HEK293T (cell line): ENCODE results near the gene APOA4.

Experiments used
- CTCF ChIA-PET: fragments of 350-600 bp; formaldehyde crosslinking; extraction: SDS; loops from one replicate; lab custom pipeline; 2021; ENCODE audit warnings: antibody characterized with exemption, inconsistent platforms; lab: Yijun Ruan, JAX
- POLR2A ChIA-PET: fragments of 350-600 bp; formaldehyde crosslinking; extraction: SDS; loops from one replicate; lab custom pipeline; 2020; ENCODE audit warnings: antibody characterized with exemption, inconsistent platforms; lab: Yijun Ruan, JAX
- DNase-seq: peaks from one replicate; pipeline ENCODE4 v3.0.0; 2012; ENCODE audit warnings: mixed read lengths; ENCODE audit errors: extremely low spot score
- ARNT ChIP-seq: fragments of 450-650 bp; IDR thresholded peaks from 2 replicates; pipeline ENCODE4 v1.6.1; 2017; ENCODE audit warnings: mild to moderate bottlenecking
- BHLHE40 ChIP-seq: fragments of 450-650 bp; IDR thresholded peaks from 2 replicates; pipeline ENCODE4 v1.6.1; 2016; ENCODE audit warnings: mild to moderate bottlenecking, moderate library complexity, borderline replicate concordance
- CTBP1 ChIP-seq: fragments of 450-650 bp; IDR thresholded peaks from 2 replicates; pipeline ENCODE4 v1.6.1; 2016; ENCODE audit warnings: borderline replicate concordance
- ELF4 ChIP-seq: fragments of 450-650 bp; IDR thresholded peaks from 2 replicates; pipeline ENCODE4 v1.6.1; 2017; ENCODE audit warnings: antibody characterized with exemption
- FOXA1 ChIP-seq: fragments of 450-650 bp; IDR thresholded peaks from 2 replicates; pipeline ENCODE4 v1.6.1; 2016; ENCODE audit warnings: mild to moderate bottlenecking
- FOXK2 ChIP-seq: fragments of 450-650 bp; IDR thresholded peaks from 2 replicates; pipeline ENCODE4 v1.6.1; 2016; ENCODE audit warnings: mild to moderate bottlenecking
- FOXM1 ChIP-seq: fragments of 450-650 bp; IDR thresholded peaks from 2 replicates; pipeline ENCODE4 v1.6.1; 2017; ENCODE audit warnings: mild to moderate bottlenecking, borderline replicate concordance
- HDGF ChIP-seq: fragments of 450-650 bp; IDR thresholded peaks from 2 replicates; pipeline ENCODE4 v1.6.1; 2017; ENCODE audit warnings: antibody characterized with exemption, borderline replicate concordance
- L3MBTL2 ChIP-seq: fragments of 450-650 bp; conservative IDR thresholded peaks from 2 replicates; pipeline ENCODE4 v1.6.1; 2016; ENCODE audit warnings: mild to moderate bottlenecking
- LEF1 ChIP-seq: fragments of 450-650 bp; IDR thresholded peaks from 2 replicates; pipeline ENCODE4 v1.6.1; 2017; ENCODE audit warnings: mild to moderate bottlenecking, borderline replicate concordance
- NFRKB ChIP-seq: fragments of 450-650 bp; IDR thresholded peaks from 2 replicates; pipeline ENCODE4 v1.6.1; 2016; ENCODE audit warnings: mild to moderate bottlenecking, moderate library complexity
- PKNOX1 ChIP-seq: fragments of 450-650 bp; IDR thresholded peaks from 2 replicates; pipeline ENCODE4 v1.6.1; 2016
- SP1 ChIP-seq: fragments of 450-650 bp; IDR thresholded peaks from 2 replicates; pipeline ENCODE4 v1.6.1; 2017
- SUZ12 ChIP-seq: fragments of 450-650 bp; IDR thresholded peaks from 2 replicates; pipeline ENCODE4 v1.6.1; 2016; ENCODE audit warnings: mild to moderate bottlenecking
- TARDBP ChIP-seq: fragments of 450-650 bp; IDR thresholded peaks from 2 replicates; pipeline ENCODE4 v1.6.1; 2016
- ZNF384 ChIP-seq: fragments of 450-650 bp; IDR thresholded peaks from 2 replicates; pipeline ENCODE4 v1.6.1; 2016

The APOA4 gene

GRCh38 chr11:116842117-116842516, 19.0 kb upstream of the APOA4 start:
- no peak for TF ChIP-seq ZNF384
- no peak for TF ChIP-seq SP1
- no peak for TF ChIP-seq LEF1
- no peak for TF ChIP-seq PKNOX1
- no peak for TF ChIP-seq FOXK2
- TF ChIP-seq NFRKB: no peak
- TF ChIP-seq SUZ12: no peak
- no peak for TF ChIP-seq HDGF
- no peak for TF ChIP-seq FOXA1
- TF ChIP-seq L3MBTL2: no peak
- no peak for TF ChIP-seq ARNT
- no peak for TF ChIP-seq ELF4
- TF ChIP-seq FOXM1: no peak
- no peak for TF ChIP-seq TARDBP
- TF ChIP-seq BHLHE40: no peak
- no peak for TF ChIP-seq CTBP1
- ChIA-PET POLR2A (no interaction called here), CTCF (no interaction called here)
- DNase-seq: no peak

- ChIA-PET CTCF (interaction anchor here (0.6 to 0.7 kb wide), 2 partner anchors 32 to 40 kb away, joined by 3 to 11 read pairs; no protein-coding TSS in a partner anchor), POLR2A (no interaction called here)
- TF ChIP-seq FOXM1 (no peak), ELF4 (no peak), ZNF384 (no peak), HDGF (no peak), L3MBTL2 (no peak), TARDBP (no peak), FOXK2 (no peak), ARNT (no peak), FOXA1 (no peak), NFRKB (no peak), SP1 (no peak), SUZ12 (no peak), BHLHE40 (no peak)
- DNase-seq: no peak
Observed at GRCh38 chr11:116840746-116841296, 17.7 kb upstream of the APOA4 start.

- ChIA-PET CTCF (interaction anchor here (0.6 to 0.7 kb wide), 2 partner anchors 32 to 39 kb away, joined by 3 to 11 read pairs; no protein-coding TSS in a partner anchor), POLR2A (no interaction called here)
- no peak for TF ChIP-seq ELF4
- TF ChIP-seq PKNOX1: no peak
- no peak for TF ChIP-seq LEF1
- no peak for TF ChIP-seq FOXM1
- TF ChIP-seq NFRKB: no peak
- TF ChIP-seq CTBP1: no peak
- no peak for TF ChIP-seq FOXA1
- no peak for DNase-seq
Observed at GRCh38 chr11:116840224-116840745, 17.2 kb upstream of the APOA4 start.

- ChIA-PET CTCF (no interaction called here), POLR2A (no interaction called here)
- no peak for TF ChIP-seq ELF4
- no peak for TF ChIP-seq FOXM1
- TF ChIP-seq BHLHE40: no peak
- TF ChIP-seq CTBP1: no peak
- no peak for TF ChIP-seq SP1
- TF ChIP-seq TARDBP: no peak
- TF ChIP-seq FOXK2: no peak
- no peak for TF ChIP-seq FOXA1
- no peak for DNase-seq
Observed at GRCh38 chr11:116838321-116839084, 15.4 kb upstream of the APOA4 start.

GRCh38 chr11:116837231-116838091, 14.4 kb upstream of the APOA4 start, which contains the start of gene APOA1:
TSS of gene APOA1 (minus strand) at chr11:116837622. CDS start at chr11:116837387, 235 bp downstream.
- TF ChIP-seq FOXK2 (no peak), TARDBP (no peak), L3MBTL2 (no peak), SP1 (no peak), CTBP1 (no peak), NFRKB (no peak), PKNOX1 (no peak), FOXM1 (no peak), FOXA1 (no peak), LEF1 (no peak), ZNF384 (no peak), ARNT (no peak), HDGF (no peak), BHLHE40 (no peak), ELF4 (no peak)
- no peak for DNase-seq
- POLR2A ChIA-PET: interaction anchor here (2.4 kb wide), 1 partner anchor 47 kb away, joined by 28 read pairs; the partner anchor contains the start of gene APOA5
- CTCF ChIA-PET: interaction anchor here (0.6 to 3.3 kb wide), 3 partner anchors 16 to 47 kb away, joined by 3 to 56 read pairs (median 11); partner anchors contain the start of gene APOA5
